Spleen (tissue), 7 donors: ENCODE measurements around the gene SLAMF7.

Experiments
- POLR2A ChIP-seq, 3 donors: fragments of 450-650 bp; IDR thresholded peaks; one replicate each; pipeline ENCODE4 v1.5.1; 2017; ENCODE audit warnings: antibody characterized with exemption in 3 of 3, mild to moderate bottlenecking in 1 of 3
- TF ChIP-seq, protein P1 (sequence below), 11 experiments: fragments of 200-600 bp in 7 of 11; fragments of 450-650 bp in 4 of 11; sonication (generic) in 4 of 11; IDR thresholded peaks in 8 of 11; conservative IDR thresholded peaks in 3 of 11; 1 replicate in 7 of 11; 2 replicates in 4 of 11; pipeline versions ENCODE4 v1.4.0 to v1.8.0; 2016 to 2021; ENCODE audit warnings: antibody characterized with exemption in 11 of 11, inconsistent platforms in 4 of 11, mild to moderate bottlenecking in 1 of 11
- donor health status: DM: no; HTN: no; CAD: no; lungs with moderate emphysema.
- donor health status: DM: no; HTN: no; CAD: no.
- donor health status: DM: no; HTN: no; CAD: no.

DNA sequence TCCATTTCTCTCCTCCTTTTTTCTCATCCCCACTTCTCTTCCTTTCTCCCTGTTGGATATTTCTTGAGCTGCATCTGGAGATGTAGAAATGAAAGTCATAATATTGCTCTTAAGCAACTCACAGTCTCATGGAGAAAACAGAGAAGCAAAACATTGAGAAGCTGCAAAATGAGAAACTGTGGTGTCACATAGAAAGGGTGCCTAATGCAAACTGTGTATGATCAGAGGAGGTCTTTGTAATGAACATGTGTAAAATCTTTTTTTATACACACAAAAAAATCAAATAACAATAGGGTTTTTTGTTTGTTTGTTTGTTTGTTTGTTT is 11.8 kb upstream of the SLAMF7 start:
- TF ChIP-seq, protein P1, sequence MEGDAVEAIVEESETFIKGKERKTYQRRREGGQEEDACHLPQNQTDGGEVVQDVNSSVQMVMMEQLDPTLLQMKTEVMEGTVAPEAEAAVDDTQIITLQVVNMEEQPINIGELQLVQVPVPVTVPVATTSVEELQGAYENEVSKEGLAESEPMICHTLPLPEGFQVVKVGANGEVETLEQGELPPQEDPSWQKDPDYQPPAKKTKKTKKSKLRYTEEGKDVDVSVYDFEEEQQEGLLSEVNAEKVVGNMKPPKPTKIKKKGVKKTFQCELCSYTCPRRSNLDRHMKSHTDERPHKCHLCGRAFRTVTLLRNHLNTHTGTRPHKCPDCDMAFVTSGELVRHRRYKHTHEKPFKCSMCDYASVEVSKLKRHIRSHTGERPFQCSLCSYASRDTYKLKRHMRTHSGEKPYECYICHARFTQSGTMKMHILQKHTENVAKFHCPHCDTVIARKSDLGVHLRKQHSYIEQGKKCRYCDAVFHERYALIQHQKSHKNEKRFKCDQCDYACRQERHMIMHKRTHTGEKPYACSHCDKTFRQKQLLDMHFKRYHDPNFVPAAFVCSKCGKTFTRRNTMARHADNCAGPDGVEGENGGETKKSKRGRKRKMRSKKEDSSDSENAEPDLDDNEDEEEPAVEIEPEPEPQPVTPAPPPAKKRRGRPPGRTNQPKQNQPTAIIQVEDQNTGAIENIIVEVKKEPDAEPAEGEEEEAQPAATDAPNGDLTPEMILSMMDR (IDR thresholded peaks at IDR 0.05 in 8 of 11, conservative IDR thresholded peaks at IDR 0.05 in 3 of 11), result no peak
- no peak for TF ChIP-seq POLR2A (IDR thresholded peaks at IDR 0.05)
